Parathyroid adenoma (tissue), 2 donors: ENCODE data around the gene PTPDC1.

Experiments
- H2AFZ ChIP-seq: fragments of 300-600 bp; sonication (generic); one replicate; pipeline ENCODE4 v1.7.0; 2017; ENCODE audit warnings: antibody characterized with exemption, mild to moderate bottlenecking
- H3K27ac ChIP-seq: fragments of 300-600 bp; sonication (generic); one replicate; pipeline ENCODE4 v1.7.0; 2017
- H3K27me3 ChIP-seq: fragments of 300-600 bp; sonication (generic); one replicate; pipeline ENCODE4 v1.7.0; 2017; ENCODE audit warnings: low read length; ENCODE audit not compliant: control insufficient read depth, insufficient read depth
- H3K36me3 ChIP-seq: fragments of 300-600 bp; sonication (generic); one replicate; pipeline ENCODE4 v1.7.0; 2017; ENCODE audit warnings: low read length; ENCODE audit not compliant: control insufficient read depth, insufficient read depth
- H3K4me1 ChIP-seq: fragments of 300-600 bp; sonication (generic); one replicate; pipeline ENCODE4 v1.7.0; 2017; ENCODE audit warnings: control low read depth
- H3K4me2 ChIP-seq: fragments of 300-600 bp; sonication (generic); one replicate; pipeline ENCODE4 v1.7.0; 2017; ENCODE audit warnings: low read length
- H3K4me3 ChIP-seq: fragments of 300-600 bp; sonication (generic); one replicate; pipeline ENCODE4 v1.7.0; 2017; ENCODE audit warnings: low read depth, low read length
- H3K79me2 ChIP-seq: fragments of 300-600 bp; sonication (generic); one replicate; pipeline ENCODE4 v1.7.0; 2017; ENCODE audit warnings: control low read depth
- H3K9ac ChIP-seq: fragments of 300-600 bp; sonication (generic); one replicate; pipeline ENCODE4 v1.7.0; 2017; ENCODE audit warnings: mild to moderate bottlenecking
- H3K9me3 ChIP-seq: fragments of 300-600 bp; sonication (generic); one replicate; pipeline ENCODE4 v1.7.0; 2017; ENCODE audit warnings: low read length; ENCODE audit not compliant: control insufficient read depth
- TF ChIP-seq, protein P1 (sequence below): fragments of 300-600 bp; sonication (generic); IDR thresholded peaks from one replicate; pipeline ENCODE4 v1.7.0; 2017; ENCODE audit warnings: antibody characterized with exemption, mild to moderate bottlenecking
- donor health status: primary hyperparathyroidism.

Gene PTPDC1

DNA sequence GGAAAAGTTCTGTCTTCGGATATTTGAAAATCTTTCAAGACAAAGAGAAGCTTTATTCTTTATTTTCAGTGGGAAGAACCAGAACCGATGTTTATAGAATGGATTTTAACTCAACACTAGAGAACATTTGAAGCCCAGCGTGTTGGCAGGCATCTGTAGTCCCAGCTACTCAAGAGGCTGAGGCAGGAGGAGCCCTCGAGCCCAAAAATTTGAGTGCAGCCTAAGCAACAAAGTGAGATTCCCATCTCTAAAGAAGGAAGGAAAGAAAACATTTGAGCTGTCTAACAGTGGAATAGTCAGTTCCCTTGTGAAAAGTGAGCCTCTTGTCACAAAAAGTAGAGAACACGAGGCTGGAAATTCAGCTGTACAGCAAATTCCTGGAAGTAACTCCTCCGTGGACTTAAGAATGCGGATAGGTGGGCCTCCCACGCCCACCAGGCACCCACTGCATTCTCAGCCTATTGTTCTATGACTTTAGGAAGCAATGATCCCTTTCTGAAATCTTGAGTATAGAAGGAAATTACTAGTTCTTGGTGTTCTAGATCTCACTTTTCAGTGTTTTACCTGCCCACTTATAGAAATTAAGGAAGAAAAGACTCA, 2.3 kb upstream of the PTPDC1 start:
- Histone ChIP-seq H3K36me3 (no peaks in the 10 kb centered on the region), H3K27me3 (no peaks in the 10 kb centered on the region), H3K9ac (no peak overlapping the region), H3K9me3 (no peaks in the 10 kb centered on the region), H3K4me2 (peak overlapping the region; percentile 57), H3K4me3 (no peak overlapping the region), H3K79me2 (no peaks in the 10 kb centered on the region), H2AFZ (peak overlapping the region; percentile 2), H3K27ac (peak overlapping the region; percentile 90), H3K4me1 (peaks cover 21% of the 10 kb centered on the region)
- TF ChIP-seq, protein P1, sequence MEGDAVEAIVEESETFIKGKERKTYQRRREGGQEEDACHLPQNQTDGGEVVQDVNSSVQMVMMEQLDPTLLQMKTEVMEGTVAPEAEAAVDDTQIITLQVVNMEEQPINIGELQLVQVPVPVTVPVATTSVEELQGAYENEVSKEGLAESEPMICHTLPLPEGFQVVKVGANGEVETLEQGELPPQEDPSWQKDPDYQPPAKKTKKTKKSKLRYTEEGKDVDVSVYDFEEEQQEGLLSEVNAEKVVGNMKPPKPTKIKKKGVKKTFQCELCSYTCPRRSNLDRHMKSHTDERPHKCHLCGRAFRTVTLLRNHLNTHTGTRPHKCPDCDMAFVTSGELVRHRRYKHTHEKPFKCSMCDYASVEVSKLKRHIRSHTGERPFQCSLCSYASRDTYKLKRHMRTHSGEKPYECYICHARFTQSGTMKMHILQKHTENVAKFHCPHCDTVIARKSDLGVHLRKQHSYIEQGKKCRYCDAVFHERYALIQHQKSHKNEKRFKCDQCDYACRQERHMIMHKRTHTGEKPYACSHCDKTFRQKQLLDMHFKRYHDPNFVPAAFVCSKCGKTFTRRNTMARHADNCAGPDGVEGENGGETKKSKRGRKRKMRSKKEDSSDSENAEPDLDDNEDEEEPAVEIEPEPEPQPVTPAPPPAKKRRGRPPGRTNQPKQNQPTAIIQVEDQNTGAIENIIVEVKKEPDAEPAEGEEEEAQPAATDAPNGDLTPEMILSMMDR: no peak

DNA sequence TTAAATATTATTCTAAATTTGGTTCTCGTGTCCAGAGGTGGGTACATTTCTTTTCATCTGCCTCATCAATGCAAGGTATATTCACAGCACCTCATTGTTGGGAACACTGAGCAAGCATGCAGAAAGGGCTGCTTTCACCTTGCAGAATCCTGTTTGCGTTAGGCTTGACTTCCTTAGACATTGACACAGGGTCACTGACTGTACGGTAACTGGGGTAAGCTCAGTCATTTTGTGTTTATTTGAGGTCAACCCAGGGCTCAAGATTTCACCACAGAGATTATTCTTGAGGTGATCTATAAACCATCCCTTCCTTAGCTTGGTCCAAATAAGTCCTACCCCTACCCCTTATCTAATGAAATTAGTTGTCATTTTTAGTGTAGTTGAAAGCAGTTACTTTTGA, 1.7 kb upstream of the PTPDC1 start:
- Histone ChIP-seq H3K4me1 (peaks cover 21% of the 10 kb centered on the region), H2AFZ (no peak overlapping the region), H3K27ac (peak overlapping the region; percentile 90), H3K9me3 (no peaks in the 10 kb centered on the region), H3K4me3 (no peak overlapping the region), H3K27me3 (no peaks in the 10 kb centered on the region), H3K4me2 (peak overlapping the region; percentile 57), H3K79me2 (no peaks in the 10 kb centered on the region), H3K36me3 (no peaks in the 10 kb centered on the region), H3K9ac (no peak overlapping the region)
- TF ChIP-seq, protein P1: no peak

DNA sequence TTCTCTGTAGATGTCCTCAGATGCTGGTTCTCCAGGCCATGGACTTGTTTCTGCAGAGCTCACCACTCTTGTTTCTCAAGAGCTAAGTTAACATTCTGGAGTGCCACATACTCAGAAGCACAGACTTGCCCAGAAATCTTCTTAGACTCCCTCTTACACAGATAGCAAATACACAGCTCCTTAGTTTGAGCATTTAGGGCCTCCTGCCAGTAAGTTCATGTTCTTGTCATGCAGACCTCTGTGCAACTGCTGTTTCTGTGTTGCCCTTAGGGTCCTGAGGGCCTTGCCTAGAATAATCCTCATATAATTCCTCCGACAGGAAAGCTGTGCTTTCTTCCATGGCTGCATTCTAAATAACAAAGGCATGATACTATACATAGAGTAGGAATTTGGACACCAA, 1.3 kb upstream of the PTPDC1 start:
- TF ChIP-seq, protein P1: no peak
- no peaks in the 10 kb centered on the region for H3K27me3 ChIP-seq
- H3K4me2 ChIP-seq: peak overlapping the region; percentile 18
- peak overlapping the region; percentile 90 for H3K27ac ChIP-seq
- peaks cover 24% of the 10 kb centered on the region for H3K4me1 ChIP-seq
- no peak overlapping the region for H3K4me3 ChIP-seq
- H3K36me3 ChIP-seq: no peaks in the 10 kb centered on the region
- H2AFZ ChIP-seq: no peak overlapping the region
- H3K9me3 ChIP-seq: no peaks in the 10 kb centered on the region
- no peaks in the 10 kb centered on the region for H3K79me2 ChIP-seq
- H3K9ac ChIP-seq: no peak overlapping the region

DNA sequence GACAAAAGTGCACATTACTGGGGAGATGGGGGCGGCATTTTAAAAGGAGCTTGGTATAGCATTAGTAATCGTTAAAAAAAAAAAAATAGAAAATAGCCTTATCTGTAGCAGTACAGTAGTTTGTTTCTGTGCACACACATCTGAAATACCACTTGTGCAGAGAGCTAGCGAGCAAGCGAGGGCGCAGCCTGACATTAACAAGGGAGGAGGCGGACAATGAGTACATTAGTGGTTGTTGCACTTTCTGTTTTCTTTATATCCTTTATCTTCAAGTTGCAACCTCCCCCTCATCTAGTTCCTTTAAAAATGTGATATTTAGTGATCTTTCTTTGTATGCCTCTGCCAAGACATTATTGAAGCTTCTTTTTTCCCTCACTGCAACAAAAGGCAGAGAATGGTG, 880 bp upstream of the PTPDC1 start:
- peak overlapping the region; percentile 90 for H3K27ac ChIP-seq
- H3K4me1 ChIP-seq: peaks cover 26% of the 10 kb centered on the region
- H3K36me3 ChIP-seq: no peaks in the 10 kb centered on the region
- TF ChIP-seq, protein P1: no peak
- H3K9ac ChIP-seq: no peak overlapping the region
- no peaks in the 10 kb centered on the region for H3K9me3 ChIP-seq
- no peaks in the 10 kb centered on the region for H3K79me2 ChIP-seq
- H3K4me3 ChIP-seq: no peak overlapping the region
- no peak overlapping the region for H3K4me2 ChIP-seq
- no peak overlapping the region for H2AFZ ChIP-seq
- H3K27me3 ChIP-seq: no peaks in the 10 kb centered on the region

DNA sequence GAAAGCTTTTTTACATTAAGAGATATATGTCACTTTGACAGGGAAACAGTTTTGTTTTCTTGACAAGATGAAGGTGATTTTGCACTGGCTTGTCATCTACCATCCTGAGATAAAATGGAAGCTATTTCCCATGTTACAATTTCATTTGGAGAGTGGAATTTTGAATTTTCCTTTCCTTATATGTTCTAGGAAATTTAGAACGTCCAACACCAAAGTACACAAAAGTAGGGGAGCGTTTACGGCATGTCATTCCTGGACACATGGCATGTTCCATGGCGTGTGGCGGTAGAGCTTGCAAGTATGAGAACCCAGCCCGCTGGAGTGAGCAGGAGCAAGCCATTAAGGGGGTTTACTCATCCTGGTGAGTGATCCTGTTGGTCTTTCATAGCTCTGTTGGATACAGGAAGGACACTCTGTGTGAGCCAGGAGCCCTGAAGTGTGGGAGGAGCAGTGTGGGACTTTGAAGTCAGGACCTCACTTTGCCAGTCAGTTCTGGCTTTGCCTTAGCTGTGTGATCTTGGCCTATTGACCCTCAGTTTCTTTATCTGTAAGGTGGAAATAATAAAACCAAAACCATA, 887 bp downstream of the PTPDC1 start:
- Histone ChIP-seq H3K4me3 (no peak overlapping the region), H3K27ac (peak overlapping the region; percentile 90), H3K9me3 (no peaks in the 10 kb centered on the region), H3K79me2 (no peaks in the 10 kb centered on the region), H3K4me1 (peaks cover 26% of the 10 kb centered on the region), H3K36me3 (no peaks in the 10 kb centered on the region), H3K4me2 (no peak overlapping the region), H3K9ac (no peak overlapping the region), H2AFZ (no peak overlapping the region), H3K27me3 (no peaks in the 10 kb centered on the region)
- TF ChIP-seq, protein P1: no peak
